ENCODE measurements around the gene UGT2B17.
"Not testable (repeated sequence)": the region's sequence is repeated elsewhere in the genome, so short reads cannot be mapped to it uniquely, and the experiment has no call there.

Gene UGT2B17

GRCh38 chr4:68576272-68577125 is at the start of gene UGT2B17:
TSS of gene UGT2B17 (minus strand) at chr4:68576322. CDS start at chr4:68568484, 7,838 bp downstream.
- no peak for DNase-seq

GRCh38 chr4:68622731-68623130 is 46.6 kb upstream of the UGT2B17 start:
- DNase-seq: not testable (repeated sequence)

- no peak for DNase-seq
Measured at GRCh38 chr4:68617003-68617698, 41.0 kb upstream of the UGT2B17 start.

GRCh38 chr4:68615699-68616422 is 39.7 kb upstream of the UGT2B17 start:
- no peak for DNase-seq

- no peak for DNase-seq
Measured at GRCh38 chr4:68613752-68614151, 37.6 kb upstream of the UGT2B17 start.

- DNase-seq: no peak
Measured at GRCh38 chr4:68606240-68606639, 30.1 kb upstream of the UGT2B17 start.

GRCh38 chr4:68599150-68599549 is 23.0 kb upstream of the UGT2B17 start:
- DNase-seq: no peak

GRCh38 chr4:68597482-68597881 is 21.4 kb upstream of the UGT2B17 start:
- DNase-seq: no peak

- no peak for DNase-seq
Measured at GRCh38 chr4:68594678-68595077, 18.6 kb upstream of the UGT2B17 start.

- DNase-seq: no peak
Measured at GRCh38 chr4:68593112-68593511, 17.0 kb upstream of the UGT2B17 start.

GRCh38 chr4:68592673-68593072 is 16.6 kb upstream of the UGT2B17 start:
- DNase-seq: no peak

- no peak for DNase-seq
Measured at GRCh38 chr4:68591204-68591603, 15.1 kb upstream of the UGT2B17 start.

- DNase-seq: no peak
Measured at GRCh38 chr4:68589790-68590189, 13.7 kb upstream of the UGT2B17 start.

GRCh38 chr4:68582339-68582717 is 6.2 kb upstream of the UGT2B17 start:
- DNase-seq: no peak

GRCh38 chr4:68581383-68582338 is 5.5 kb upstream of the UGT2B17 start:
- DNase-seq: no peak

- DNase-seq: no peak
Measured at GRCh38 chr4:68577590-68577989, 1.5 kb upstream of the UGT2B17 start.

- not testable (repeated sequence) for DNase-seq
Measured at GRCh38 chr4:68575636-68576035, 486 bp downstream of the UGT2B17 start.

GRCh38 chr4:68575081-68575480 is 1.0 kb downstream of the UGT2B17 start:
- no peak for DNase-seq

- DNase-seq: no peak
Measured at GRCh38 chr4:68572653-68573170, 3.4 kb downstream of the UGT2B17 start.

GRCh38 chr4:68570122-68570507 is 6.0 kb downstream of the UGT2B17 start:
- DNase-seq: no peak

- no peak for DNase-seq
Measured at GRCh38 chr4:68569466-68570121, 6.5 kb downstream of the UGT2B17 start.

GRCh38 chr4:68569036-68569435 is 7.1 kb downstream of the UGT2B17 start:
- DNase-seq: not testable (repeated sequence)

All from CD4-positive, alpha-beta T cell treated with Interleukin-15 for 1 hour (primary cell).